Activated T-cell treated with anti-CD3 and anti-CD28 coated beads, Interleukin-2, amount 50 U/mL, for 72 hours (primary cell): ENCODE data around the gene PTGR3. TPM values are rescaled to one million over a fixed set of nuclear protein-coding genes. Genes with fewer than 3 reads are reported as not detected.

ENCODE experiments used
- ATAC-seq, 2 donors: fragments of 150-1000 bp; cut with Tn5 transposase; replicated peaks in 1 of 2; 2 replicates each; pipeline ENCODE4 v1.10.0; 2021; ENCODE audit warnings: moderate library complexity in 2 of 2, mild to moderate bottlenecking in 1 of 2
- DNase-seq, 2 donors: peaks; one replicate each; pipeline ENCODE4 v3.0.0; 2021 to 2022; ENCODE audit warnings: mixed read lengths in 1 of 2
- H3K27ac Mint-ChIP-seq: one replicate; pipeline ENCODE4 v1.8.0; 2022; ENCODE audit warnings: mild to moderate bottlenecking, moderate library complexity, mixed read lengths
- H3K27me3 Mint-ChIP-seq: one replicate; pipeline ENCODE4 v1.8.0; 2022; ENCODE audit warnings: low read depth, mixed read lengths
- H3K36me3 Mint-ChIP-seq, 2 donors: one replicate each; pipeline ENCODE4 v1.8.0; 2022; ENCODE audit warnings: mixed read lengths in 2 of 2, mild to moderate bottlenecking in 1 of 2; ENCODE audit not compliant: insufficient read depth in 2 of 2
- H3K4me1 Mint-ChIP-seq: one replicate; pipeline ENCODE4 v1.8.0; 2022; ENCODE audit warnings: low read depth, mixed read lengths
- H3K4me3 Mint-ChIP-seq, 2 donors: one replicate each; pipeline ENCODE4 v1.8.0; 2022; ENCODE audit warnings: mild to moderate bottlenecking in 2 of 2, mixed read lengths in 2 of 2, moderate library complexity in 2 of 2
- H3K9me3 Mint-ChIP-seq, 2 donors: one replicate each; pipeline ENCODE4 v1.8.0; 2022; ENCODE audit warnings: mixed read lengths in 2 of 2
- total RNA-seq, 2 donors: library from RNA; stranded (reverse); gene quantifications; one replicate each; pipeline ENCODE4 v1.2.3, GENCODE V29; 2022

The PTGR3 gene
- total RNA-seq, 2 donors from 2014 or later: 40.4 to 41.8 TPM

GRCh38 chr18:75178376-75178775 lies 30.6 kb downstream of the PTGR3 start:
- H3K4me3 Mint-ChIP-seq: no peak overlapping the region
- no peaks in the 10 kb centered on the region for H3K4me1 Mint-ChIP-seq
- no peak overlapping the region for H3K27ac Mint-ChIP-seq
- H3K9me3 Mint-ChIP-seq: peaks cover 0 to 4% of the 10 kb centered on the region in 2 donors
- H3K36me3 Mint-ChIP-seq: no peaks in the 10 kb centered on the region
- no peak for DNase-seq
- H3K27me3 Mint-ChIP-seq: peaks cover 12% of the 10 kb centered on the region
- ATAC-seq: no peak

DNA sequence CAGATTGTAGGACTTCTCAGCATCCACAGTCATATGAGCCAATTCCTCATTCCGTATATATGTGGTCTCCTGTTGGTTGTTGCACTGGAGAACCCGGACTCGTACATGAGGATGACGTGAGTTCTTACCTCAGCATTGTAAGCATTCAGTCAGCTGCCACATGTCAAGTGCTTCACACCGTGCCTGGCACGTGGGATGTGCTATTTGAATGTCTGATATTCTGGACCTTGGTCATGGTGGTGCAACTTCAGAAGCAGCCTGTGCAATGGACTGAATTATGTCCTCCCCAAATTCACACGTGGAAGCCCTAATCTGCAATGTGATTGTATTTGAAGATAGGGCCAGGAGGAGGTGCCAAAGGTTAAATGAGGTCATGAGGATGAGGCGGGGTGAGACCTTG lies 32.1 kb downstream of the PTGR3 start:
- no peak for DNase-seq
- Mint-ChIP-seq H3K4me3 (no peak overlapping the region), H3K9me3 (peaks cover 0 to 1% of the 10 kb centered on the region in 2 donors), H3K27ac (no peak overlapping the region), H3K4me1 (peaks cover 9% of the 10 kb centered on the region), H3K36me3 (no peaks in the 10 kb centered on the region), H3K27me3 (peaks cover 6% of the 10 kb centered on the region)
- ATAC-seq: no peak

GRCh38 chr18:75173738-75174137 lies 35.2 kb downstream of the PTGR3 start:
- ATAC-seq (no peak), DNase-seq (no peak)
- Mint-ChIP-seq H3K27ac (no peak overlapping the region), H3K36me3 (no peaks in the 10 kb centered on the region), H3K27me3 (no peaks in the 10 kb centered on the region), H3K9me3 (no peaks in the 10 kb centered on the region), H3K4me3 (no peak overlapping the region), H3K4me1 (peaks cover 9% of the 10 kb centered on the region)

DNA sequence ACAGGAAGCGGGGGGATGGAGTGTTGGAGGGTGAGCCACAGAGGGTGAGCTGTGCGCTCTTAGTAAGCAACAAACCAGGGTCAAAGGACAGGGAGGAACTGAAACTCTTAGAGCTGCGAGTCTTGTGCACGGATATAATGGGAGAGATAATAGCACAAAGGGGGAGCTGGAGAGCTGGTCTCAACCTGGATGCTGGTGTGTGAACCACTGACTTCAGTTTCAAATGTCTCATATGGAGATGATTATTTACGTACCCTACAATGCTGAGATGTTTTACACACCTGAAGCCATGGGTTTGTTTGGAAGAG lies 35.9 kb downstream of the PTGR3 start:
- Mint-ChIP-seq H3K9me3 (no peaks in the 10 kb centered on the region), H3K4me1 (peaks cover 9% of the 10 kb centered on the region), H3K27me3 (no peaks in the 10 kb centered on the region), H3K36me3 (no peaks in the 10 kb centered on the region), H3K4me3 (no peak overlapping the region), H3K27ac (no peak overlapping the region)
- no peak for DNase-seq
- no peak for ATAC-seq

- H3K27me3 Mint-ChIP-seq: no peaks in the 10 kb centered on the region
- no peak overlapping the region for H3K4me3 Mint-ChIP-seq
- no peak for DNase-seq
- no peaks in the 10 kb centered on the region for H3K9me3 Mint-ChIP-seq
- peaks cover 9% of the 10 kb centered on the region for H3K4me1 Mint-ChIP-seq
- H3K27ac Mint-ChIP-seq: no peak overlapping the region
- H3K36me3 Mint-ChIP-seq: no peaks in the 10 kb centered on the region
- ATAC-seq: no peak
These were observed 36.4 kb downstream of the PTGR3 start for GRCh38 chr18:75172299-75173124.

DNA sequence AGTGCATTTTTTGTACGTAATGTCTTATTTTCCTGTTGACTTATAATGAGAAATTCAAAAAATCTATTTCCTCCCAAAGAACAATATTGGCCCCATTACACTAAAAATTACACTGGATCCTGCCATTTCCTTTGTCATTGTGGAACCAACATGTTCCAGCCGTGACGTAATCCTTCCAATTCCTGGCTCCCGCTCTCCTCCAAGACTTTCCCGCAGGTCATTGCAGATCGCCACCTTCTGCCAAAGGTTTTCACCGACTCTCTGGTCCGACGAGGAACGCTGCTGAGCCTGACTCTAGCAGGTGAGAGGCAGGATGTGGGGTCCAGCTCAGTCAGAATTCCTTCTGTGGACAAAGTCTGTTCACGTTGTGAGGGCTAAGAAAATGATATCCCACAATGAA lies 38.0 kb downstream of the PTGR3 start:
- Mint-ChIP-seq H3K27ac (no peak overlapping the region), H3K9me3 (no peaks in the 10 kb centered on the region), H3K4me3 (no peak overlapping the region), H3K27me3 (no peaks in the 10 kb centered on the region), H3K36me3 (no peaks in the 10 kb centered on the region), H3K4me1 (peaks cover 9% of the 10 kb centered on the region)
- ATAC-seq: no peak
- no peak for DNase-seq

DNA sequence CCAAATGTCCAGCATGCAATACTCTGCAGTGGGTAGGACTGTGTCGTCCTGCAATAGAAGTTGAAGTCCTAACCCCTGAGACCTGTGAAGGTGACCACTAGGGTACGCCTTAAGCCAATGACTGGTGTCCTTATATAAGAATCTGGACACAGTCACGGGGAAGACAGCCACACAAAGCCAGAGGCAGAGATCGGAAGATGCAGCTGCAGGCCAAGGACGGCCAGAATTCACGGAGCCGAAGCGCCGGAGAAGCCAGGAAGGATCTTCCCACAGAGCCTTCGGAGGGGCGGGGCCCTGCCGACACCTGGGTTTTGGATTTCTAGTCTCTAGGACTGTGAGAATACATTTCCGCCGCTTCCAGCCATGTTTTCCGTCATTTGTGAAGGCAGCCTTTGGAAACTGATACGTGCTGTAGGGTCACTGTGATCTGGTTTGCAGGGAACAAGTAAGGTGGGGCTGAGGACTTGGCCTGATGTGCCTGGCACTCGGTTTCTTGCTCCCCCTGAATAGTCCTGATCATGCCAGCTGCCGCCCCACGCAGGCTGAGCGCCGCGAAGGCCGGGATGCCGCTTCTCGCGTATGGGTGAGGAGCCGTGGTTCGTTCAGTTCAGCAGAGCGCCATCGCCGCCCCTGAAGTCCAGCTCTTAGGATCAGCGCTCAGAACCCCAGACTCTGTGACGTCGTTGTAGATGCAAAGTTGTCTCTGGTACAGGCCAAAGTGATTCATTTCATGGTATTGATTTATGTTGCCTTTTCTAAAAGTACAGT lies 38.7 kb downstream of the PTGR3 start:
- no peak overlapping the region for H3K4me3 Mint-ChIP-seq
- ATAC-seq (no peak), DNase-seq (no peak)
- no peak overlapping the region for H3K27ac Mint-ChIP-seq
- H3K9me3 Mint-ChIP-seq: no peaks in the 10 kb centered on the region
- no peaks in the 10 kb centered on the region for H3K36me3 Mint-ChIP-seq
- H3K27me3 Mint-ChIP-seq: no peaks in the 10 kb centered on the region
- peaks cover 9% of the 10 kb centered on the region for H3K4me1 Mint-ChIP-seq

DNA sequence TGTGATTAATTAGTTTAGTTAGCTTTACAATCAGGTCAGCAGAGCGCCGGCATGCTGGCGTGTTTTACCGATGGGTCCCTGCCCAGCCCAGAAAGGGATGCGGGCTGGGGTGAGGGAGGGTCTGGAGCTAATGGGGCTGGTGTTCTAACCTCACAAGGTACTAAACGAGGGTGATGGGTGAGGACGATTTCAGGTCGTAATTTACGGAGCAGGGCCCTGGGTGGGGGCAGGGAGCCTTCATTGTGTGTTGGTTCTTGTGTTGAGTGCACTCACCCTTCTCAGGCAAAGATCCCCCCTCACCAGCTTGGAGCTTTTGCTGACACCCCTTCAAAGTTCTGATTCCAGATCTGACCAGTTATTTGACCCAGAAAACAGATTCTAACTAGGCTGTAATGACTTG lies 39.5 kb downstream of the PTGR3 start:
- DNase-seq (no peak), ATAC-seq (no peak)
- Mint-ChIP-seq H3K27ac (no peak overlapping the region), H3K9me3 (no peaks in the 10 kb centered on the region), H3K4me1 (peaks cover 9% of the 10 kb centered on the region), H3K36me3 (no peaks in the 10 kb centered on the region), H3K4me3 (no peak overlapping the region), H3K27me3 (no peaks in the 10 kb centered on the region)

DNA sequence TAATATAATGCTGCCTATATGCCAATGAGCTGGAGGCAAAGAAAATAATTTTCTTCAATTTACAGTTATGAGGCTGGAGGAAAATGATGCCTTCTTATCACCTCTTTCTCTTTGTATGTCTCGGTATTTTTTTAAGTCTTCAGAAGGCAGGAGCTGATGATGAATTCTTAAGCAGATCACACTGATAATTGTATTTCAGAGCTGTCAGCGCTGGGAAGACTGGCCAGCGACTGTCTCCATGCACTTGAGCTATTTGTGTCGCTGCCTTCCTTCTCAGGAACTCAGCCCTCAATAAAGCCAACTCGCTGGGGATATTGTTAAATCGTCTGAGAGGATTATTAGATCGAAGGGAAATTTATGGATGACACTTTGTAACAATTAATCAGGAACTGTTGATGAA lies 40.3 kb downstream of the PTGR3 start:
- DNase-seq (no peak), ATAC-seq (no peak)
- no peak overlapping the region for H3K4me3 Mint-ChIP-seq
- no peak overlapping the region for H3K27ac Mint-ChIP-seq
- H3K36me3 Mint-ChIP-seq: no peaks in the 10 kb centered on the region
- H3K4me1 Mint-ChIP-seq: peaks cover 9% of the 10 kb centered on the region
- H3K9me3 Mint-ChIP-seq: no peaks in the 10 kb centered on the region
- no peaks in the 10 kb centered on the region for H3K27me3 Mint-ChIP-seq

GRCh38 chr18:75167759-75168618 lies 41.0 kb downstream of the PTGR3 start:
- Mint-ChIP-seq H3K27me3 (no peaks in the 10 kb centered on the region), H3K4me3 (no peak overlapping the region), H3K27ac (no peak overlapping the region), H3K9me3 (no peaks in the 10 kb centered on the region), H3K4me1 (peaks cover 5% of the 10 kb centered on the region), H3K36me3 (no peaks in the 10 kb centered on the region)
- ATAC-seq: no peak
- DNase-seq: no peak

DNA sequence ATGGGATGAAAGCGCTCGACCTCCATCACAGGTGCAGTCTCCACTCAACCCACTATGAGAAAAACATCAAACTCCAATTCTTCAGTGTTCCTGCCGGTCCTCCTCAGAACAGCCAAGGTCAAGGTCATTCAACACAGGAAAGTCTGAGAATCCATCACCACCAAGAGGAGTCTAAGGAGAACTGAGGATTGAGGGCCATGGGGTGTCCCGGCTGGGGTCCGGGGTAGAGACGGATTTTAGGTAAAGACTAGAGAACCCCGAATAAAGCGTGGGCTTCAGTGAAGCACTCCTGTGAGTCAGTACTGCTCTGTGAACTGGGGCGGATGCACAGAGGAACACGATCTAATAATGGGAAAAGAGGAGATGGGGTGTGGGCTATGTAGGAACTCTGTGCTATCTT lies 41.8 kb downstream of the PTGR3 start:
- H3K36me3 Mint-ChIP-seq: no peaks in the 10 kb centered on the region
- H3K4me1 Mint-ChIP-seq: no peaks in the 10 kb centered on the region
- H3K27me3 Mint-ChIP-seq: no peaks in the 10 kb centered on the region
- DNase-seq (no peak), ATAC-seq (no peak)
- no peak overlapping the region for H3K27ac Mint-ChIP-seq
- H3K4me3 Mint-ChIP-seq: no peak overlapping the region
- no peaks in the 10 kb centered on the region for H3K9me3 Mint-ChIP-seq

DNA sequence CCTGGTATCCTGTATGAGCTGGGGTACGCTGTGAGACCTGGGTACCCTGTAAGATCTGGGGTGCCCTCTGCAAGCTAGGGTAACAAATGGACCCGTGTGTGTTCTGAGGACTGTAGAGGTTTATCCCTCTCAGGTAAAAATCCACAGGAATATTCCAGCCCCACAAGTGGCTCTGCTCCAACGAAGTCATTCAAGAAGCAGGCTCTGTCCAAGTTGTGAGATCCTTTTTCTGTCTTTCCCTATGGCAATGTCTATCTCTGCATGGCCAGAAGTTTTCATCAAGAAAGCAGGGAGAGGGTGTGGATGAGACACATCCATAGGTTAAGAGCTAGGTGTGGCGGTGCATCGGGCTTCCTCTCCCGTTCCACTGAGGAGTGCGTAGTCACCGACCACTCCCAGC lies 43.0 kb downstream of the PTGR3 start:
- ATAC-seq (no peak), DNase-seq (no peak)
- no peaks in the 10 kb centered on the region for H3K9me3 Mint-ChIP-seq
- no peak overlapping the region for H3K27ac Mint-ChIP-seq
- H3K4me3 Mint-ChIP-seq: no peak overlapping the region
- no peaks in the 10 kb centered on the region for H3K36me3 Mint-ChIP-seq
- H3K4me1 Mint-ChIP-seq: peaks cover 7% of the 10 kb centered on the region
- no peaks in the 10 kb centered on the region for H3K27me3 Mint-ChIP-seq

- no peak overlapping the region for H3K4me3 Mint-ChIP-seq
- peaks cover 7% of the 10 kb centered on the region for H3K4me1 Mint-ChIP-seq
These were observed 44.5 kb downstream of the PTGR3 start for GRCh38 chr18:75164479-75164878.

More at GRCh38 chr18:75164479-75164878, 44.5 kb downstream of the PTGR3 start:
- H3K27ac Mint-ChIP-seq: no peak overlapping the region
- H3K27me3 Mint-ChIP-seq: no peaks in the 10 kb centered on the region
- H3K36me3 Mint-ChIP-seq: no peaks in the 10 kb centered on the region
- ATAC-seq (no peak), DNase-seq (no peak)
- H3K9me3 Mint-ChIP-seq: no peaks in the 10 kb centered on the region
